ENCODE measurements around the gene SPATA6L. TPM values are rescaled to one million over a fixed set of nuclear protein-coding genes. Genes with fewer than 3 reads are reported as not detected.
A peak's percentile ranks its signal among the peaks of the same experiment; 100 is the strongest.

The SPATA6L gene
- total and polyA plus RNA-seq, 9 donors = 0.17 to 0.87 (median 0.49) TPM

- peaks cover 3% of the 10 kb centered on the region for H3K4me1 ChIP-seq (ENCODE audit: control insufficient read depth, insufficient read depth, low read length)
- peaks cover 2% of the 10 kb centered on the region for H3K36me3 ChIP-seq (ENCODE audit: control insufficient read depth, insufficient read depth, low read length)
- no peaks in the 10 kb centered on the region for H3K9me3 ChIP-seq (replicated peaks; ENCODE audit: control insufficient read depth, low read depth, low read length)
- WGBS (ENCODE audit: insufficient coverage) = under 1% methylated on average over 62 of the region's 66 CpGs
- no peaks in the 10 kb centered on the region for H3K27me3 ChIP-seq (ENCODE audit: control insufficient read depth, insufficient read depth, low read length)
- peak; percentile 99 for DNase-seq
- peak within 1 kb of the TSS; percentile 86 for H3K4me3 ChIP-seq (ENCODE audit: low read length)
- H3K27ac ChIP-seq (ENCODE audit: low read length) = peak within 1 kb of the TSS; percentile 97
Observed at GRCh38 chr9:4679268-4680172, 13.2 kb upstream of the SPATA6L start, which contains the start of gene CDC37L1. TSS of gene CDC37L1 (plus strand) at chr9:4679569. CDS start at chr9:4679768, 199 bp downstream.

GRCh38 chr9:4678679-4679267 lies 12.5 kb upstream of the SPATA6L start:
- Histone ChIP-seq H3K27ac (ENCODE audit: low read length) (peak overlapping the region; percentile 97), H3K36me3 (ENCODE audit: control insufficient read depth, insufficient read depth, low read length) (peaks cover 2% of the 10 kb centered on the region), H3K4me3 (ENCODE audit: low read length) (peak overlapping the region; percentile 86), H3K9me3 (replicated peaks; ENCODE audit: control insufficient read depth, low read depth, low read length) (no peaks in the 10 kb centered on the region), H3K27me3 (ENCODE audit: control insufficient read depth, insufficient read depth, low read length) (no peaks in the 10 kb centered on the region), H3K4me1 (ENCODE audit: control insufficient read depth, insufficient read depth, low read length) (peaks cover 3% of the 10 kb centered on the region)
- 0% methylated on average over 7 of the region's 16 CpGs for WGBS (ENCODE audit: insufficient coverage)
- peak; percentile 68 for DNase-seq

GRCh38 chr9:4677392-4677791 lies 11.1 kb upstream of the SPATA6L start:
- no peak for DNase-seq
- Histone ChIP-seq H3K27me3 (ENCODE audit: control insufficient read depth, insufficient read depth, low read length) (no peaks in the 10 kb centered on the region), H3K4me1 (ENCODE audit: control insufficient read depth, insufficient read depth, low read length) (peaks cover 3% of the 10 kb centered on the region), H3K36me3 (ENCODE audit: control insufficient read depth, insufficient read depth, low read length) (no peaks in the 10 kb centered on the region), H3K27ac (ENCODE audit: low read length) (peak overlapping the region; percentile 35), H3K4me3 (ENCODE audit: low read length) (no peak overlapping the region), H3K9me3 (replicated peaks; ENCODE audit: control insufficient read depth, low read depth, low read length) (no peaks in the 10 kb centered on the region)
- 88% methylated on average over 2 of the region's 3 CpGs for WGBS (ENCODE audit: insufficient coverage)

- peak; percentile 59 for DNase-seq
- no peaks in the 10 kb centered on the region for H3K27me3 ChIP-seq (ENCODE audit: control insufficient read depth, insufficient read depth, low read length)
- no peaks in the 10 kb centered on the region for H3K4me1 ChIP-seq (ENCODE audit: control insufficient read depth, insufficient read depth, low read length)
- no peak overlapping the region for H3K27ac ChIP-seq (ENCODE audit: low read length)
- H3K36me3 ChIP-seq (ENCODE audit: control insufficient read depth, insufficient read depth, low read length) = no peaks in the 10 kb centered on the region
- H3K4me3 ChIP-seq (ENCODE audit: low read length) = no peak overlapping the region
- H3K9me3 ChIP-seq (replicated peaks; ENCODE audit: control insufficient read depth, low read depth, low read length) = no peaks in the 10 kb centered on the region
Observed at GRCh38 chr9:4674783-4675182, 8.5 kb upstream of the SPATA6L start.

GRCh38 chr9:4671737-4672136 lies 5.5 kb upstream of the SPATA6L start:
- no peaks in the 10 kb centered on the region for H3K9me3 ChIP-seq (replicated peaks; ENCODE audit: control insufficient read depth, low read depth, low read length)
- no peaks in the 10 kb centered on the region for H3K4me1 ChIP-seq (ENCODE audit: control insufficient read depth, insufficient read depth, low read length)
- H3K36me3 ChIP-seq (ENCODE audit: control insufficient read depth, insufficient read depth, low read length) = no peaks in the 10 kb centered on the region
- no peak overlapping the region for H3K4me3 ChIP-seq (ENCODE audit: low read length)
- 100% methylated on average over 1 of the region's 1 CpG for WGBS (ENCODE audit: insufficient coverage)
- H3K27me3 ChIP-seq (ENCODE audit: control insufficient read depth, insufficient read depth, low read length) = peaks cover 4% of the 10 kb centered on the region
- no peak for DNase-seq
- H3K27ac ChIP-seq (ENCODE audit: low read length) = no peak overlapping the region

GRCh38 chr9:4670591-4670990 lies 4.3 kb upstream of the SPATA6L start:
- no CpG with 5 or more reads among the region's 3 CpGs for WGBS (ENCODE audit: insufficient coverage)
- H3K4me1 ChIP-seq (ENCODE audit: control insufficient read depth, insufficient read depth, low read length) = peaks cover 3% of the 10 kb centered on the region
- H3K36me3 ChIP-seq (ENCODE audit: control insufficient read depth, insufficient read depth, low read length) = no peaks in the 10 kb centered on the region
- no peak for DNase-seq
- H3K27ac ChIP-seq (ENCODE audit: low read length) = no peak overlapping the region
- H3K4me3 ChIP-seq (ENCODE audit: low read length) = no peak overlapping the region
- H3K9me3 ChIP-seq (replicated peaks; ENCODE audit: control insufficient read depth, low read depth, low read length) = no peaks in the 10 kb centered on the region
- peaks cover 4% of the 10 kb centered on the region for H3K27me3 ChIP-seq (ENCODE audit: control insufficient read depth, insufficient read depth, low read length)

- no peak overlapping the region for H3K27ac ChIP-seq (ENCODE audit: low read length)
Observed at GRCh38 chr9:4669890-4670289, 3.6 kb upstream of the SPATA6L start.

GRCh38 chr9:4668604-4669003 lies 2.3 kb upstream of the SPATA6L start:
- WGBS (ENCODE audit: insufficient coverage) = 90% methylated on average over 1 of the region's 2 CpGs
- H3K4me1 ChIP-seq (ENCODE audit: control insufficient read depth, insufficient read depth, low read length) = peaks cover 3% of the 10 kb centered on the region
- no peaks in the 10 kb centered on the region for H3K9me3 ChIP-seq (replicated peaks; ENCODE audit: control insufficient read depth, low read depth, low read length)
- no peak for DNase-seq
- H3K4me3 ChIP-seq (ENCODE audit: low read length) = no peak overlapping the region
- H3K36me3 ChIP-seq (ENCODE audit: control insufficient read depth, insufficient read depth, low read length) = no peaks in the 10 kb centered on the region
- no peak overlapping the region for H3K27ac ChIP-seq (ENCODE audit: low read length)
- H3K27me3 ChIP-seq (ENCODE audit: control insufficient read depth, insufficient read depth, low read length) = peaks cover 4% of the 10 kb centered on the region

More at GRCh38 chr9:4669890-4670289, 3.6 kb upstream of the SPATA6L start:
- peaks cover 4% of the 10 kb centered on the region for H3K27me3 ChIP-seq (ENCODE audit: control insufficient read depth, insufficient read depth, low read length)
- no peaks in the 10 kb centered on the region for H3K36me3 ChIP-seq (ENCODE audit: control insufficient read depth, insufficient read depth, low read length)
- DNase-seq = no peak
- no peaks in the 10 kb centered on the region for H3K9me3 ChIP-seq (replicated peaks; ENCODE audit: control insufficient read depth, low read depth, low read length)
- H3K4me1 ChIP-seq (ENCODE audit: control insufficient read depth, insufficient read depth, low read length) = peaks cover 3% of the 10 kb centered on the region
- no peak overlapping the region for H3K4me3 ChIP-seq (ENCODE audit: low read length)

- Histone ChIP-seq H3K27ac (ENCODE audit: low read length) (no peak overlapping the region), H3K4me1 (ENCODE audit: control insufficient read depth, insufficient read depth, low read length) (peaks cover 9% of the 10 kb centered on the region), H3K9me3 (replicated peaks; ENCODE audit: control insufficient read depth, low read depth, low read length) (no peaks in the 10 kb centered on the region), H3K36me3 (ENCODE audit: control insufficient read depth, insufficient read depth, low read length) (no peaks in the 10 kb centered on the region), H3K4me3 (ENCODE audit: low read length) (no peak overlapping the region), H3K27me3 (ENCODE audit: control insufficient read depth, insufficient read depth, low read length) (peaks cover 4% of the 10 kb centered on the region)
- no CpG with 5 or more reads among the region's 1 CpG for WGBS (ENCODE audit: insufficient coverage)
- no peak for DNase-seq
Observed at GRCh38 chr9:4667681-4668080, 1.4 kb upstream of the SPATA6L start.

GRCh38 chr9:4665357-4665756 lies 923 bp downstream of the SPATA6L start:
- 67% methylated on average over 1 of the region's 2 CpGs for WGBS (ENCODE audit: insufficient coverage)
- Histone ChIP-seq H3K27ac (ENCODE audit: low read length) (peak overlapping the region; percentile 31), H3K9me3 (replicated peaks; ENCODE audit: control insufficient read depth, low read depth, low read length) (no peaks in the 10 kb centered on the region), H3K4me3 (ENCODE audit: low read length) (no peak overlapping the region), H3K36me3 (ENCODE audit: control insufficient read depth, insufficient read depth, low read length) (no peaks in the 10 kb centered on the region), H3K27me3 (ENCODE audit: control insufficient read depth, insufficient read depth, low read length) (peaks cover 4% of the 10 kb centered on the region), H3K4me1 (ENCODE audit: control insufficient read depth, insufficient read depth, low read length) (peaks cover 11% of the 10 kb centered on the region)
- DNase-seq = peak; percentile 61

All from muscle of leg (tissue), 11 donors.